ENCODE data around the gene CCDC112. TPM values are rescaled to one million over a fixed set of nuclear protein-coding genes. Genes with fewer than 3 reads are reported as not detected.

The CCDC112 gene
- total RNA-seq, 4 donors from 2014 or later, result 3.7 to 5.7 (median 4.9) TPM

DNA sequence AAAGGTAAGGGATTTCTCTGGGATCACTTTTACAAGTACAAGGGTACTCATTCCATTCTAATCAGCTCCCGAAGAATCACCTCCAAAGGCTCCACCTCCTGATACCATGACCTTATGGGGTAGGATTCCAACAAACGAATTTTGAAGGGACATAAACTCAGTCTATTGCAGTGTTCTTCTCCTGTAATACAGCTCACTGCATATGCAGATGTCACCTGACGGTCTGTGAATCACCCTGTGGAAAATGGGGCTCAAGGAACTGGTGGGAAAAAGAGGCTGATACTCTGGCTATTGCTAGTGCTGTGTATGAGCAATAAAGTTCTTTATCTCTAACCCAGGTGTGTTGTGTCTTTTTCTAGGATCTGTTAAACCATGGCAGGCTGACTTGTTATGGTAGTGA lies 42.4 kb upstream of the CCDC112 start:
- intact Hi-C loops (cut with DNase I; ENCODE audit: low total_unique reads), result no loop called here
- DNase-seq (ENCODE audit: low spot score in 2 of 2), result no peak
- 74 to 84% methylated on average over 3 of the region's 3 CpGs for WGBS, 2 donors
- H3K4me3 ChIP-seq (ENCODE audit: low read depth, poor library complexity, severe bottlenecking), result no peak overlapping the region
- TF ChIP-seq CTCF (IDR thresholded peaks at IDR 0.05) (no peak), POLR2A (IDR thresholded peaks at IDR 0.05) (no peak)

GRCh38 chr5:115337882-115338281 lies 41.4 kb upstream of the CCDC112 start:
- TF ChIP-seq POLR2A (IDR thresholded peaks at IDR 0.05) (no peak), CTCF (IDR thresholded peaks at IDR 0.05) (no peak)
- 93% methylated on average over 1 of the region's 1 CpG for WGBS, 2 donors
- intact Hi-C loops (cut with DNase I; ENCODE audit: low total_unique reads), result no loop called here
- no peak overlapping the region for H3K4me3 ChIP-seq (ENCODE audit: low read depth, poor library complexity, severe bottlenecking)
- no peak for DNase-seq (ENCODE audit: low spot score in 2 of 2)

DNA sequence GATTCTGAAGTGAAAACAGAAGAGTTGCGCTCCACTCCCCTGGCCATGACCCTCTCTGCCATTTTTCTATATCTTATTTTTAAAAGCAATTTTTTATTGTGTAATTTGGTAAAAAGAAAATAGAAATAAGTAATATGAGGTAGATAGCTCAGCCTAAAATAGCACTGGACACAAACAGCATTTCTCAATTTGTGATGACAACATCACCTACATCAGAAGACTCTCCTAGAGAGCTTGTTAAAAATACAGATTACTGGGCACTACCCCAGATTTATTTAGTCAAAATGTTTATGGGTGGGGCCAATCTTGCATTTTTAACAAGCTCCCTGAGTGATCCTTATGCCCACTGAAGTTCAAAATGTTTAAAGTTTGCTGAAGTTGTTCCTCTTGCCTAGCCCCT lies 40.5 kb upstream of the CCDC112 start:
- intact Hi-C loops (cut with DNase I; ENCODE audit: low total_unique reads), result no loop called here
- no peak for TF ChIP-seq CTCF (IDR thresholded peaks at IDR 0.05)
- no peak for TF ChIP-seq POLR2A (IDR thresholded peaks at IDR 0.05)
- no peak for DNase-seq (ENCODE audit: low spot score in 2 of 2)
- WGBS, 2 donors, result 94 to 100% methylated on average over 1 of the region's 1 CpG
- H3K4me3 ChIP-seq (ENCODE audit: low read depth, poor library complexity, severe bottlenecking), result no peak overlapping the region

GRCh38 chr5:115336201-115336720 lies 39.8 kb upstream of the CCDC112 start:
- 55 to 67% methylated on average over 1 of the region's 1 CpG for WGBS, 2 donors
- TF ChIP-seq CTCF (IDR thresholded peaks at IDR 0.05), result no peak
- no peak for TF ChIP-seq POLR2A (IDR thresholded peaks at IDR 0.05)
- no peak overlapping the region for H3K4me3 ChIP-seq (ENCODE audit: low read depth, poor library complexity, severe bottlenecking)
- intact Hi-C loops (cut with DNase I; ENCODE audit: low total_unique reads), result no loop called here
- DNase-seq (ENCODE audit: low spot score in 2 of 2), result no peak

GRCh38 chr5:115335301-115335700 lies 38.8 kb upstream of the CCDC112 start:
- intact Hi-C loops (cut with DNase I; ENCODE audit: low total_unique reads), result no loop called here
- H3K4me3 ChIP-seq (ENCODE audit: low read depth, poor library complexity, severe bottlenecking), result no peak overlapping the region
- DNase-seq (ENCODE audit: low spot score in 2 of 2), result no peak
- 86 to 95% methylated on average over 2 of the region's 2 CpGs for WGBS, 2 donors
- TF ChIP-seq POLR2A (IDR thresholded peaks at IDR 0.05) (no peak), CTCF (IDR thresholded peaks at IDR 0.05) (no peak)

DNA sequence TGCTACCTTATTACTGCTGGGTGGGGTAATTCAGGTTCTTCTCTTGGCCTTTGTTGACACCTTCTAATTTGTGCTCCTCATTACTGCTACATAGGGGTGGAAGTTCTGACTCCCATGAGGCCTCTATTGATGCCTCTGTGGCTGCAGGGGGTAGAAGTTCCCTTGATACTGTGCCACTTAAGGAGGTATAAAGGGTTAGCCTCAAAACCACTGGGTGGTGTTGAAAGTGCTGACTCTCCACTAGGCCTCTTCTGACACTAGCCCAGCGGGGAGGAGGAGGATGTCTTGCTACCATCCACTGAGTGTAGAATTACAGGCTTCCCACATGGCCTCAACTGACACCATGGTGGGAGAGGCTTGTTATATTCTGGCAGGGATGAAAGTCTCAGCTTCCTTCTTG lies 36.7 kb upstream of the CCDC112 start:
- TF ChIP-seq CTCF (IDR thresholded peaks at IDR 0.05) (no peak), POLR2A (IDR thresholded peaks at IDR 0.05) (no peak)
- 77 to 100% methylated on average over 1 of the region's 1 CpG for WGBS, 2 donors
- no peak overlapping the region for H3K4me3 ChIP-seq (ENCODE audit: low read depth, poor library complexity, severe bottlenecking)
- intact Hi-C loops (cut with DNase I; ENCODE audit: low total_unique reads), result no loop called here
- no peak for DNase-seq (ENCODE audit: low spot score in 2 of 2)

All from lower leg skin (tissue), 4 donors.